ENCODE measurements around the gene ARGLU1. TPM values are rescaled to one million over a fixed set of nuclear protein-coding genes. Genes with fewer than 3 reads are reported as not detected.

Gene ARGLU1
- polyA plus RNA-seq, 3 donors: 22.4 to 168 (median 27.2) TPM

GRCh38 chr13:106561551-106562170 is 6.3 kb downstream of the ARGLU1 start:
- H3K4me1 ChIP-seq (ENCODE audit: control insufficient read depth in 1 of 2, insufficient read depth in 2 of 2, low read length in 2 of 2): peaks cover 22 to 25% of the 10 kb centered on the region in 2 donors
- H3K36me3 ChIP-seq (replicated peaks in 1 of 2; ENCODE audit: control insufficient read depth in 1 of 2, insufficient read depth in 2 of 2, low read length in 2 of 2): peaks cover 31 to 34% of the 10 kb centered on the region in 2 donors
- TF ChIP-seq CTCF (IDR thresholded peaks at IDR 0.05): no peak
- no peak overlapping the region for H3K4me2 ChIP-seq (replicated peaks; ENCODE audit: extremely low read depth, low read length, poor library complexity, severe bottlenecking)
- H3K27ac ChIP-seq (ENCODE audit: low read depth in 1 of 2, low read length in 2 of 2): no peak overlapping the region
- no peaks in the 10 kb centered on the region for H3K9me3 ChIP-seq (replicated peaks in 1 of 2; ENCODE audit: control insufficient read depth in 1 of 2, insufficient read depth in 1 of 2, low read length in 2 of 2)
- Mint-ChIP-seq H3K4me1 (peaks cover 42% of the 10 kb centered on the region), H3K9me3 (no peaks in the 10 kb centered on the region), H3K27ac (peak overlapping the region in 2 of 7 donors; percentile 21 to 41), H3K27me3 (ENCODE audit: low read depth in 3 of 3) (no peaks in the 10 kb centered on the region), H3K36me3 (peaks cover 27 to 28% of the 10 kb centered on the region in 2 donors), H3K4me3 (no peak overlapping the region)
- no peak overlapping the region for H2AFZ ChIP-seq (ENCODE audit: insufficient read depth, low read depth, low read length, poor library complexity, severe bottlenecking)
- no peaks in the 10 kb centered on the region for H3K27me3 ChIP-seq (ENCODE audit: control insufficient read depth in 2 of 2, insufficient read depth in 2 of 2, low read length in 2 of 2)
- H4K20me1 ChIP-seq (ENCODE audit: insufficient read depth, low read length): peaks cover 100% of the 10 kb centered on the region
- H3K4me3 ChIP-seq (replicated peaks in 1 of 3; ENCODE audit: low read depth in 2 of 3, low read length in 3 of 3): no peak overlapping the region
- H3K79me2 ChIP-seq (ENCODE audit: insufficient read depth, low read length): peaks cover 100% of the 10 kb centered on the region
- DNase-seq: no peak
- intact Hi-C loops (cut with micrococcal nuclease): no loop called here
- no peak overlapping the region for H3K9ac ChIP-seq (ENCODE audit: insufficient read depth, low read length, poor library complexity, severe bottlenecking)
- 58% methylated on average over 4 of the region's 6 CpGs for WGBS (ENCODE audit: insufficient coverage)

GRCh38 chr13:106560821-106561220 is 7.1 kb downstream of the ARGLU1 start:
- Histone ChIP-seq H3K36me3 (replicated peaks in 1 of 2; ENCODE audit: control insufficient read depth in 1 of 2, insufficient read depth in 2 of 2, low read length in 2 of 2) (peaks cover 39 to 42% of the 10 kb centered on the region in 2 donors), H3K79me2 (ENCODE audit: insufficient read depth, low read length) (peaks cover 100% of the 10 kb centered on the region), H3K27ac (ENCODE audit: low read depth in 1 of 2, low read length in 2 of 2) (no peak overlapping the region), H3K4me3 (replicated peaks in 1 of 3; ENCODE audit: low read depth in 2 of 3, low read length in 3 of 3) (no peak overlapping the region), H4K20me1 (ENCODE audit: insufficient read depth, low read length) (peaks cover 100% of the 10 kb centered on the region), H2AFZ (ENCODE audit: insufficient read depth, low read depth, low read length, poor library complexity, severe bottlenecking) (no peak overlapping the region), H3K9me3 (replicated peaks in 1 of 2; ENCODE audit: control insufficient read depth in 1 of 2, insufficient read depth in 1 of 2, low read length in 2 of 2) (no peaks in the 10 kb centered on the region), H3K4me1 (ENCODE audit: control insufficient read depth in 1 of 2, insufficient read depth in 2 of 2, low read length in 2 of 2) (peaks cover 14 to 16% of the 10 kb centered on the region in 2 donors), H3K4me2 (replicated peaks; ENCODE audit: extremely low read depth, low read length, poor library complexity, severe bottlenecking) (no peak overlapping the region), H3K9ac (ENCODE audit: insufficient read depth, low read length, poor library complexity, severe bottlenecking) (no peak overlapping the region), H3K27me3 (ENCODE audit: control insufficient read depth in 2 of 2, insufficient read depth in 2 of 2, low read length in 2 of 2) (no peaks in the 10 kb centered on the region)
- H3K9me3 Mint-ChIP-seq: no peaks in the 10 kb centered on the region
- no peaks in the 10 kb centered on the region for H3K27me3 Mint-ChIP-seq (ENCODE audit: low read depth in 3 of 3)
- 71% methylated on average over 1 of the region's 1 CpG for WGBS (ENCODE audit: insufficient coverage)
- no peak overlapping the region for H3K4me3 Mint-ChIP-seq
- DNase-seq: no peak
- intact Hi-C loops (cut with micrococcal nuclease): no loop called here
- H3K36me3 Mint-ChIP-seq: peaks cover 34 to 37% of the 10 kb centered on the region in 2 donors
- peaks cover 33% of the 10 kb centered on the region for H3K4me1 Mint-ChIP-seq
- no peak for TF ChIP-seq CTCF (IDR thresholded peaks at IDR 0.05)
- peak overlapping the region in 1 of 7 donors; percentile 28 for H3K27ac Mint-ChIP-seq

All from CD14-positive monocyte (primary cell).